Right lobe of liver (tissue), 4 donors: ENCODE results near the gene NUBP2.

Source experiments
- CTCF ChIP-seq, 4 donors: fragments of 200-600 bp in 3 of 4; fragments of 450-650 bp in 1 of 4; IDR thresholded peaks; one replicate each; pipeline versions ENCODE4 v1.5.1 to v1.8.0; 2016 to 2022; ENCODE audit warnings: antibody characterized with exemption in 4 of 4, mild to moderate bottlenecking in 2 of 4
- POLR2A ChIP-seq: fragments of 450-650 bp; IDR thresholded peaks from one replicate; pipeline ENCODE4 v1.6.1; 2017; ENCODE audit warnings: antibody characterized with exemption, mild to moderate bottlenecking
- donor health status: DM: no; HTN: no; CAD: no.
- donor health status: DM: no; HTN: no; CAD: no.
- donor health status: DM: no; HTN: yes; CAD: no.

GRCh38 chr16:1780677-1781072, 2.1 kb upstream of the NUBP2 start:
- TF ChIP-seq CTCF (IDR thresholded peaks at IDR 0.05), result no peak
- no peak for TF ChIP-seq POLR2A
